Sigmoid colon (tissue), 7 donors: ENCODE results near the gene NUP188. TPM values are rescaled to one million over a fixed set of nuclear protein-coding genes. Genes with fewer than 3 reads are reported as not detected.

Source experiments
- DNase-seq: peaks from one replicate; pipeline ENCODE4 v3.0.0-alpha.2; 2019
- H3K27ac ChIP-seq, 4 donors: fragments of 200-600 bp; sonication (generic); one replicate each; pipeline ENCODE4 v1.5.1; 2016 to 2019; ENCODE audit warnings: mild to moderate bottlenecking in 1 of 4
- H3K27me3 ChIP-seq, 3 donors: fragments of 200-600 bp; sonication (generic); one replicate each; pipeline ENCODE4 v1.5.1; 2019; ENCODE audit warnings: mild to moderate bottlenecking in 1 of 3
- H3K36me3 ChIP-seq, 4 donors: fragments of 200-600 bp; sonication (generic); one replicate each; pipeline ENCODE4 v1.5.1; 2016 to 2019
- H3K4me1 ChIP-seq, 4 donors: fragments of 200-600 bp; sonication (generic); one replicate each; pipeline ENCODE4 v1.5.1; 2017 to 2019
- H3K4me3 ChIP-seq, 4 donors: fragments of 200-600 bp; sonication (generic); one replicate each; pipeline ENCODE4 v1.5.1; 2017 to 2019; ENCODE audit warnings: mild to moderate bottlenecking in 2 of 4, moderate library complexity in 1 of 4
- H3K9me3 ChIP-seq, 4 donors: fragments of 200-600 bp in 3 of 4; sonication (generic) in 3 of 4; one replicate each; pipeline versions ENCODE4 v1.5.1 to v1.6.1; 2013 to 2019
- EP300 ChIP-seq, 4 donors: sonication (generic); formaldehyde crosslinking; IDR thresholded peaks; one replicate each; pipeline ENCODE4 v1.6.1; 2017; ENCODE audit warnings: antibody characterized with exemption in 4 of 4
- POLR2A ChIP-seq, 2 donors: fragments of 450-650 bp; IDR thresholded peaks; one replicate each; pipeline ENCODE4 v1.6.1; 2016; ENCODE audit warnings: antibody characterized with exemption in 2 of 2, mild to moderate bottlenecking in 2 of 2, moderate library complexity in 2 of 2
- POLR2AphosphoS5 ChIP-seq, 4 donors: sonication (generic); formaldehyde crosslinking; IDR thresholded peaks; one replicate each; pipeline ENCODE4 v1.6.1; 2017; ENCODE audit warnings: antibody characterized with exemption in 4 of 4
- WGBS, 2 donors: extraction: QIAGEN DNeasy Blood & Tissue Kit; methylation state at CpG; one replicate each; pipeline ENCODE4 v1.1.7; 2013; 5-methylcytosine and 5-hydroxymethylcytosine counted together
- intact Hi-C: fragments of 100-400 bp; cut with DNase I; formaldehyde crosslinking; loops from one replicate; pipeline ENCODE4 v1.15.1; 2023
- polyA plus RNA-seq, 3 donors: library from polyadenylated mRNA; stranded (reverse); fragments of 200-250 nt; gene quantifications; one replicate each; pipeline ENCODE4 v1.2.3, GENCODE V29; 2013
- total RNA-seq, 4 donors: library from RNA; depleted of rRNA; stranded (reverse); fragments of >200 nt; gene quantifications; one replicate each; pipeline ENCODE4 v1.1.0, GENCODE V29; 2016
- TF ChIP-seq, protein P1 (sequence below), 4 experiments: fragments of 450-650 bp in 3 of 4; fragments of 200-600 bp in 1 of 4; IDR thresholded peaks; one replicate each; pipeline ENCODE4 v1.5.1; 2016 to 2019; ENCODE audit warnings: antibody characterized with exemption in 4 of 4, mild to moderate bottlenecking in 3 of 4, moderate library complexity in 2 of 4
- donor health status: healthy with polysubstance abuse.
- donor health status: Bipolar disorder and iron deficiency.
- donor health status: healthy.

The NUP188 gene
- total and polyA plus RNA-seq, 7 donors = 3.7 to 28.8 (median 21.3) TPM

DNA sequence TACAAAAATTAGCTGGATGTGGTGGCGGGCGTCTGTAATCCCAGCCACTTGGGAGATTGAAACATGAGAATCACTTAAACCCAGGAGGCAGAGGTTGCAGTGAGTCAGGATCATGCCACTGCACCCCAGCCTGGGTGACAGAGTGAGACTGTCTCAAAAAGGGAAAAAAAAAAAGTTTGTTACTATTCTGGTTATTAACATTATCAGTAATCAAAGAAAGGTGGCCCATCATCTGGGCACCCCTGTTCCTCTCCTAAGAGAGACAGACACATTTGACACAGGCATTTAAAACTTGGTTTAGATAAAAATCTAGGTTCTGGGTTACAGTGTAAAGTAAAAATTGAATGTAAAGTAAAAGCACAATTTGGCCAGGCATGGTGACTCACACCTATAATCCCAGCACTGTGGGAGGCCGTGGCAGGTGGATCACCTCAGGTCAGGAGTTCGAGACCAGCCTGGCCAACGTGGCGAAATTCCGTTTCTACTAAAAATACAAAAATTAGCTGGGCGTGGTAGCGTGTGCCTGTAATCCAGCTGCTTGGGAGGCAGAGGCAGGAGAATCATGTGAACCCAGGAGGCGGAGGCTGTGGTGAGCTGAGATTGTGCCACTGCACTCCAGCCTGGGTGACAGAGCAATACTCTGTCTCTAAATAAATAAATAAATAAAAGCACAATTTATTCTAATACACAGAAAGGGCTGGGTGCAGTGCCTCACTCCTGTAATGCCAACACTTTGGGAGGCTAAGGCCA is 43.5 kb upstream of the NUP188 start:
- intact Hi-C loops = no loop called here
- no peak overlapping the region for H3K4me3 ChIP-seq
- no peaks in the 10 kb centered on the region for H3K27me3 ChIP-seq
- H3K36me3 ChIP-seq = peaks cover 18 to 48% (median 22%) of the 10 kb centered on the region in 4 donors
- no peak for DNase-seq
- H3K9me3 ChIP-seq = no peaks in the 10 kb centered on the region
- peaks cover 0 to 28% (median 24%) of the 10 kb centered on the region in 4 donors for H3K4me1 ChIP-seq
- peak overlapping the region in 2 of 4 donors; percentile 0 to 45 for H3K27ac ChIP-seq
- no peak for TF ChIP-seq POLR2AphosphoS5 (IDR thresholded peaks at IDR 0.05)
- no peak for TF ChIP-seq POLR2A (IDR thresholded peaks at IDR 0.05)
- TF ChIP-seq, protein P1, sequence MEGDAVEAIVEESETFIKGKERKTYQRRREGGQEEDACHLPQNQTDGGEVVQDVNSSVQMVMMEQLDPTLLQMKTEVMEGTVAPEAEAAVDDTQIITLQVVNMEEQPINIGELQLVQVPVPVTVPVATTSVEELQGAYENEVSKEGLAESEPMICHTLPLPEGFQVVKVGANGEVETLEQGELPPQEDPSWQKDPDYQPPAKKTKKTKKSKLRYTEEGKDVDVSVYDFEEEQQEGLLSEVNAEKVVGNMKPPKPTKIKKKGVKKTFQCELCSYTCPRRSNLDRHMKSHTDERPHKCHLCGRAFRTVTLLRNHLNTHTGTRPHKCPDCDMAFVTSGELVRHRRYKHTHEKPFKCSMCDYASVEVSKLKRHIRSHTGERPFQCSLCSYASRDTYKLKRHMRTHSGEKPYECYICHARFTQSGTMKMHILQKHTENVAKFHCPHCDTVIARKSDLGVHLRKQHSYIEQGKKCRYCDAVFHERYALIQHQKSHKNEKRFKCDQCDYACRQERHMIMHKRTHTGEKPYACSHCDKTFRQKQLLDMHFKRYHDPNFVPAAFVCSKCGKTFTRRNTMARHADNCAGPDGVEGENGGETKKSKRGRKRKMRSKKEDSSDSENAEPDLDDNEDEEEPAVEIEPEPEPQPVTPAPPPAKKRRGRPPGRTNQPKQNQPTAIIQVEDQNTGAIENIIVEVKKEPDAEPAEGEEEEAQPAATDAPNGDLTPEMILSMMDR (IDR thresholded peaks at IDR 0.05) = no peak
- TF ChIP-seq EP300 (IDR thresholded peaks at IDR 0.05) = no peak
- 89 to 93% methylated on average over 10 of the region's 10 CpGs for WGBS, 2 donors

DNA sequence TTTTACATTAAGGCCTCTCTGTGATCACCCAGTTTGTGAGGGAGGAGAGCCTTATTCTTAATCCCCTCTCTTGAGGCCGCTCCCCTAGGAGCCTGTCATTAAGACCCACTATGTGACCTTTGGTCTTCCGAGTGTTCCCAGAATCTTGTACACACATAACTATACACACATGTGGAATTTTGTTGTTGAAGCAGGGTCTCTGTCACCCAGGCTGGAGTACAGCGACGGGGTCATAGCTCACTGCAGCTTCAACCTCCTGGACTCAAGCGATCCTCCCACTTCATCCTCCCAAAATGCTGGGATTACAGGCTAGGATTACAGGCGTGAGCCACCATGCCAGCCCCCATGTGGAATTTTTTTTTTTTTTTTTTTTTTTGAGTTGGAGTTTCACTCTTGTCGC is 41.5 kb upstream of the NUP188 start:
- no peak overlapping the region for H3K4me3 ChIP-seq
- intact Hi-C loops = no loop called here
- H3K27ac ChIP-seq = peak overlapping the region in 2 of 4 donors; percentile 27 to 29

DNA sequence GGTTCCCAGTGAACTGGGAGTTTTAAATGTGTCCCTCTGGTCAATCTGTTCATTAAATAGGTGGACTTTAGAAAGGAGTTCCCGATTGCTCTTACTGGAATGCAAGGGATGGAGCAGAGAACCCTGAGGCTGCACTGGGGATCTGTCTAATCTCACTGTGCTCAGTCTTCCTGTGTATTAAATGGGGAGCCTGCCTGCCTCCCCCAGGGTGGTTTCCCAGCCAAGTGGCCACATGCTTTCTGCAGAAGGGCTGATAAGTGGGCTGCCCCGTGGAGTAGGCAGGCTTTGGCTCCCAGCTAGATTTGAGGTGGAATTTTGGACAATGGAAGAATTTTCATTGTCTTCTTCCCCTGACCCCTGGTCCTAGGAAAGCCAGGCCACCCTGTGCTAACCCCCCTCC is 40.8 kb upstream of the NUP188 start:
- no peak for DNase-seq
- Histone ChIP-seq H3K9me3 (no peaks in the 10 kb centered on the region), H3K27me3 (no peaks in the 10 kb centered on the region), H3K4me3 (no peak overlapping the region), H3K36me3 (peaks cover 24 to 50% (median 30%) of the 10 kb centered on the region in 4 donors), H3K4me1 (peaks cover 0 to 44% (median 41%) of the 10 kb centered on the region in 4 donors), H3K27ac (peak overlapping the region in 2 of 4 donors; percentile 1 to 47)
- WGBS, 2 donors = 68 to 73% methylated on average over 2 of the region's 2 CpGs
- intact Hi-C loops = no loop called here
- TF ChIP-seq, protein P1 (IDR thresholded peaks at IDR 0.05) = no peak
- TF ChIP-seq EP300 (IDR thresholded peaks at IDR 0.05) (no peak), POLR2A (IDR thresholded peaks at IDR 0.05) (no peak), POLR2AphosphoS5 (IDR thresholded peaks at IDR 0.05) (no peak)

More for the DNA sequence above, 41.5 kb upstream of the NUP188 start:
- TF ChIP-seq EP300 (IDR thresholded peaks at IDR 0.05) (no peak), POLR2AphosphoS5 (IDR thresholded peaks at IDR 0.05) (no peak), POLR2A (IDR thresholded peaks at IDR 0.05) (no peak)
- TF ChIP-seq, protein P1 (IDR thresholded peaks at IDR 0.05) = no peak
- H3K36me3 ChIP-seq = peaks cover 24 to 57% (median 32%) of the 10 kb centered on the region in 4 donors
- no peak for DNase-seq
- peaks cover 0 to 38% (median 33%) of the 10 kb centered on the region in 4 donors for H3K4me1 ChIP-seq
- H3K9me3 ChIP-seq = no peaks in the 10 kb centered on the region
- 93 to 94% methylated on average over 7 of the region's 7 CpGs for WGBS, 2 donors
- H3K27me3 ChIP-seq = no peaks in the 10 kb centered on the region

DNA sequence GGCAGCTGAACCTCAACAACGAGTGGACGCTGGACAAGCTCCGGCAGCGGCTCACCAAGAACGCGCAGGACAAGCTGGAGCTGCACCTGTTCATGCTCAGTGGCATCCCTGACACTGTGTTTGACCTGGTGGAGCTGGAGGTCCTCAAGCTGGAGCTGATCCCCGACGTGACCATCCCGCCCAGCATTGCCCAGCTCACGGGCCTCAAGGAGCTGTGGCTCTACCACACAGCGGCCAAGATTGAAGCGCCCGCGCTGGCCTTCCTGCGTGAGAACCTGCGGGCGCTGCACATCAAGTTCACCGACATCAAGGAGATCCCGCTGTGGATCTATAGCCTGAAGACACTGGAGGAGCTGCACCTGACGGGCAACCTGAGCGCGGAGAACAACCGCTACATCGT is 39.1 kb upstream of the NUP188 start:
- H3K4me1 ChIP-seq = peaks cover 0 to 52% (median 47%) of the 10 kb centered on the region in 4 donors

More for the DNA sequence above, 39.1 kb upstream of the NUP188 start:
- intact Hi-C loops = no loop called here
- TF ChIP-seq POLR2AphosphoS5 (IDR thresholded peaks at IDR 0.05) (no peak), POLR2A (IDR thresholded peaks at IDR 0.05) (no peak)
- TF ChIP-seq, protein P1 (IDR thresholded peaks at IDR 0.05) = no peak
- Histone ChIP-seq H3K4me3 (no peak overlapping the region), H3K36me3 (peaks cover 24 to 40% (median 29%) of the 10 kb centered on the region in 4 donors), H3K9me3 (no peaks in the 10 kb centered on the region), H3K27ac (no peak overlapping the region), H3K27me3 (no peaks in the 10 kb centered on the region)
- DNase-seq = no peak
- 98 to 99% methylated on average over 24 of the region's 24 CpGs for WGBS, 2 donors
